ENCODE data around the gene BOC.

Gene BOC

DNA sequence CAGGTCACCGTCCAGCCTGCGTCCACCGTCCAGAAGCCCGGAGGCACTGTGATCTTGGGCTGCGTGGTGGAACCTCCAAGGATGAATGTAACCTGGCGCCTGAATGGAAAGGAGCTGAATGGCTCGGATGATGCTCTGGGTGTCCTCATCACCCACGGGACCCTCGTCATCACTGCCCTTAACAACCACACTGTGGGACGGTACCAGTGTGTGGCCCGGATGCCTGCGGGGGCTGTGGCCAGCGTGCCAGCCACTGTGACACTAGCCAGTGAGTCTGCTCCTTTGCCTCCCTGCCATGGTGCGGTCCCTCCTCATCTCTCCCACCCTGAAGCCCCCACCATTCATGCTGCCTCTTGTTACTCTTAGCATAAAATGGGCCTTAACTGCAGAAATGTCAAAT is 39.2 kb downstream of the BOC start:
- no peak for DNase-seq

DNA sequence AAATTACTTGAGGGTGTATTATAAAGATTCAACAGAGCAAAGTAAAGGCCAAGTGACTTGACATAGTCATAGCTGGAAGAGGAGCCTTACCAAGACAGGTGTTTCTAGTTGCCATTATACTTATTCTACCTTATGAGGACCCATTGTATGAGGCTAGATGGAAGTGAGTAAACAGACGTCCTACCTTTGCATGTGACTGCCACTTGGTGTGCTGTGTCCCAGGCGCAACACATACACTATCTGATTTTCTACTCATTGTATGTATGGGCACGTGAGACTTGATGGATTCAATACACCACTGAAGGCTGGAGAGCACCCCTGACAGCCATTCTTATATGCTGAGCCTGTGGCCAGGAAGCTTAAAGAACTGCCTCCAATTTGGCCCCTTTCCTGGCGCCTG is 40.5 kb downstream of the BOC start:
- no peak for DNase-seq

DNA sequence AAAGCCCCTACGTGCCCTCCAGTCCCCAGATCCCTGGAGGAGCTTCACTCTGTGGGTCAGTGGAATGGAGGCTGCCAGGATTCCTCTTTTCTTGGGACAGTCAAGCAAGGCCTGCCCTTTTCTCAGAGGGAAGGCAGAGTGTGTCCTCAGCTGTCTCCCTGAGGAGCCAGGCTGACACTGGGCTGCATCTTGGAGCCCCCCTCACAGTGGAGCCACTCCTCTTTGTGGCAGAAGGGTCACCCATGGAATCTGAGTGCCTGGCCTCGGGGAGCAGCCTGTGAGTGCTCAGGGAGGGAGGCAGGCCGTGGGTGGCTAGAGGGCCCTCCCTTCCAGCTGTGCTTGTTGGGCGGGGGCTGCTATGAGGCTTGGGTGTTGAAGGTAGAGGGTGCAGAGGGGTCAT is 41.2 kb downstream of the BOC start:
- DNase-seq = no peak

DNA sequence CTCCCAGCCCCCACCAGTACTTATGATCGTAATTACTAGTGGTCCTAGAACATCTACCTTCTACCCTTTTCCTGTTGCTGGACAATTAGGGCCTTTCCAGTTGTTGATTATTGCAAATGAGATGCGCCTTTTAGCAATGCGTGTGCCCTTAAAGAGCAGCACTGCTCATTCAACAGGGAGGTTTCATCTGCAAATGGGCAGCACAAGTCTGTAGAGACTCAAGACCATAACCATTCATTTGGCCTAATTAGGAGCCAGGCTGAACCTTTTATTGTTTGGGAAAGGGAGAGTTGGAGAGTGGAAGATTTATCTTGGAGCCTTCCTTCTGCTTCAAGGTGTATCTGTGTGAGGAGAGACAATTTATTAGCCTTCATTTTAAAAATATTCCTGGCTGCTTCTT is 42.3 kb downstream of the BOC start:
- no peak for DNase-seq

DNA sequence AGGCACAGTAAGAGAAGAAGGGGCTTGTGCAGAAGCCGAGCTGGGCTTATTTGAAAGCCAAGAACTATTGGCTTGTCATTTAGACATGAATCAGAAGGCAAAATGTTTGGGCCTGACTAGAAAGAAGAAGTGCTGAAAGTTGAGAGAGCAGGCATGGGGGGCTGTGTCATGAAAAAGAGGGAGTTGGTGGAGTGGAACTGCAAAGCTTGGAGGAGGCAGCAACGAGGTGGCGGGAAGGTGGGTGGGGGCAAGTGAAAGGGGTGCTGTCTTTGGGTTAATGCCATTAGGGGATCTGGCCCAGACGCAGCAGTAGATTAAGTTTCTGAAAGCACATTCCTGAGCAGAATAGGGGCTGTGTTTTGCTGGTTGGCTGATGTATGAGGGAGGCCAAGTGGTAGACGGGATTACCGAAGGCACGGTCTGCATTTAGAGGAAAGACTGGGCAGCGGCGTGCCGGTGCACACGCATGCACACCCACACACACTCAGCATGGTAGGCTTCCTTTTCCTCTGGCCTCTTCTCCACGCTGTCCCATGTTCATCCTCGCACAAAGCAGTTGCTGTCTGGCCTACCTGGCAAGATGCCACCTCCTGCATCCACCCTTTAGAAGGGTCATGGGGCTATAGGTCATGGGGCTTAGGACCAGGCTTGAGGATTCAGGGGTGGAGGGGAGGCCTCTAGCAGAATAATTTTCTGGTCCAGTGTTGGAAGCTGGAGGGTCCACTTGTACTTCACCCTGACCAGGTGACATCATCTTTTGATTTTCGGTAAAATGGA is 43.0 kb downstream of the BOC start:
- DNase-seq = no peak

GRCh38 chr3:113255100-113255853 is 43.9 kb downstream of the BOC start:
- DNase-seq = no peak

- DNase-seq = no peak
Measured at GRCh38 chr3:113255854-113256615, 44.7 kb downstream of the BOC start.

DNA sequence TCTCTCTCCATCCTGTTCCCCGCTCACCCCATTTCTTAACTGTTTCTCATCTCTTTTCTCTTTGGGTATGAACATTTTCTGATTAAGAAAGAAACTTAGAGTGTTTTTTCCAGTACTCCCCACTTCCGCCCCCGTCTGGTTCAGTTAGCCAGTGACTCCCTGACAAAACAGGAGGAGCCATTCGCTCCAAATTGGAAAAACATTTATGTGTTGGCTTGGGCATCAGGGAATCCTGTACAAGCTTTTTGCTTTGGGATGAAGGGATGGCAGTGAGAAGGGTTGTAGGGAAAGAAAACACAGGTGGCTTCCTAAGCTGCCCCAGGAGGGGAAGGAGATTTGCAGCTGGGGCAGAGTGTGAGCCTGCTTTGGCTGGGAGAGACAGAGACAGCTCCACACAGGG is 47.0 kb downstream of the BOC start:
- DNase-seq = no peak

GRCh38 chr3:113259196-113259595 is 47.8 kb downstream of the BOC start:
- DNase-seq = no peak

GRCh38 chr3:113261063-113261625 is 49.8 kb downstream of the BOC start:
- no peak for DNase-seq

GRCh38 chr3:113261626-113262303 is 50.4 kb downstream of the BOC start:
- no peak for DNase-seq

DNA sequence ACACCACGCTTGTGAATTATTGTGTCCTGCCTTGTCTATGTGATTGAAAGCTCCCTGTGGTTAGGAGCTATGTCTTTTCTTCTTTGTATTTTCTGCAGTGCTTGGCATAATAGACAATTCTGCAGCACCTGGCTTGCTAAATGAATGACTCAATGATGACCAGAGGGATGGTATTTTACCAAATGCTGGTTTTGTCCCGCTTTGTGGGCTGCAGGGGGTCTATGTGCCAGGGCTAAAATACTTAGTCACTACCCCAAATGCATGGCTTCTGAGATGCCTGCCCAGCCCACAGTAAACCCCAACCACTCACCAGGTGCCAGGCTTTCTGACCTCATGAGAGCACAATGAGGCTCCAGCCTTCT is 50.9 kb downstream of the BOC start:
- DNase-seq = no peak

GRCh38 chr3:113263020-113263419 is 51.7 kb downstream of the BOC start:
- no peak for DNase-seq

DNA sequence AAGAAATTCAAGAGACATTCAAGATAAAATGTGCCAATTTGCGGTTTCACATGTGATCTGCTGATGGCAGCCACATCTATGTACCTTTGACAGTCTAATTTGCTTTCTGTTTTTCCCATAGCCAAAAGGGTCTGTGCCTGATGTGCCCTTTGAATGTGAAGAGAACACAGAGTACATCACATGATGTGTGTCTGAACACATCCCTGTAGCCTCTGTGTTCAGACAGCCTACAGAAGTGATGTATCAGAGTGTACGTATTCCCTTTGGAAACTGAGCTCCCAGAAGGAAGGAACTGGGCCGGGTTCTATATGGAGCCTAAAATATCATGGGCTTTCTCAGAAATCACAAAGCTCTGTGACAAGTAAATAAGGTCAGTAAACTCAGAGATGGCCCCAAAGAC is 52.4 kb downstream of the BOC start:
- no peak for DNase-seq

GRCh38 chr3:113264283-113265131 is 53.1 kb downstream of the BOC start:
- DNase-seq = no peak

GRCh38 chr3:113265231-113265630 is 53.9 kb downstream of the BOC start:
- no peak for DNase-seq

GRCh38 chr3:113266738-113267137 is 55.4 kb downstream of the BOC start:
- no peak for DNase-seq

GRCh38 chr3:113268311-113268710 is 57.0 kb downstream of the BOC start:
- no peak for DNase-seq

GRCh38 chr3:113268942-113269341 is 57.6 kb downstream of the BOC start:
- no peak for DNase-seq

- DNase-seq = no peak
Measured at GRCh38 chr3:113269661-113270060, 58.3 kb downstream of the BOC start.

GRCh38 chr3:113270068-113270467 is 58.7 kb downstream of the BOC start:
- DNase-seq = no peak

- DNase-seq = no peak
Measured at GRCh38 chr3:113270786-113271185, 59.4 kb downstream of the BOC start.

Data from CD4-positive, alpha-beta T cell treated with Interleukin-12 subunit alpha and Interleukin-12 subunit beta, for 1 hour (primary cell).